ENCODE results near the gene MAD1L1. TPM values are rescaled to one million over a fixed set of nuclear protein-coding genes. Genes with fewer than 3 reads are reported as not detected.

The MAD1L1 gene
- total RNA-seq, 4 donors from 2014 or later, result 60.3 to 149 (median 73.7) TPM

DNA sequence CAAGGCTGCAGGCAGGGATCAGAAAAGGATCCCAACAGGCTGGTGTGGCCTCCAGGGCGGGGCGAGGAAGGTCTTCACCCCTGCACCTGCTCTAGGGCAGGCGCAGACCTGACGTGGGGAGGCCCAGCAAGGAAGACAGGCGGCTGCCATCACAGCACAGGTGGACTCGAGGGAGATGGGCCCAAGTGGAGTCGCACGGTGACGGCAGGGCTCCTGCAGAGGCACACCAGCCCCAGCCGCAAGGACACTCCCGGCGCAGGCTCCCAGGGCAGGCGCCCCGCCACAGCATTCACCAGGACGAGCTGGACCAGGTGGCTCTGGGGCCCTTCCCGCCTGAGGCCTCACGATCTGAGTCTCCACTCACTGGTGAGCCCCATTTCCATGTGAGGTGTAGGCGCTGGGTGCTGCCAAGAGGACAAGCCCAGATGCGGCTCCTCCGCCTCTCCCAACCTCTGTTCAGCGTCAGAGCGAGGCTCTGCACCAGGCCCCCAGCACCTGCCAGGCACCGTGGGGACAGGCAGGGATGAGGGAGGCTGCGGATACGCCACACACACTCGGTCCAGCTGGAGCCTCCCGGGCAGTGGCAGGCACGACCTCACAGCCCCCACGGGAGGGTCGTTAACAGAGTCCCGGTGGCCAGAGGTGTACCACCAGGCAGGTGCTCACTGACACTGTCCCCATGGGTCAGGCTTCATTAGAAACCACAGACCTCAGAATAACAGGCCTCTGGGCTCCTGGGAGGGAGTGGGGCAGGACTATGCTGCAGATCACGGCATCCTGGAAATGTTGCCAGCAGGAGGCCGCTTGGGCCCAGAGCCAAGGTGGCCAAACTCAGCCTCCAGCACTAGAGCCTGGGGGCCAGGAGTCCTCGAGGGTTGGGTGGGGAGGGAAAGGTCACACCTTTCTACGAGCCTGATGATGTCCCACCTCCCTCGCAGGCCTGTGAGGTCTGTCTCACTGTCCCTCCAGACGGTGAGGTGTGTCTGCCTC, 111.6 kb downstream of the MAD1L1 start:
- TF ChIP-seq, protein P1, sequence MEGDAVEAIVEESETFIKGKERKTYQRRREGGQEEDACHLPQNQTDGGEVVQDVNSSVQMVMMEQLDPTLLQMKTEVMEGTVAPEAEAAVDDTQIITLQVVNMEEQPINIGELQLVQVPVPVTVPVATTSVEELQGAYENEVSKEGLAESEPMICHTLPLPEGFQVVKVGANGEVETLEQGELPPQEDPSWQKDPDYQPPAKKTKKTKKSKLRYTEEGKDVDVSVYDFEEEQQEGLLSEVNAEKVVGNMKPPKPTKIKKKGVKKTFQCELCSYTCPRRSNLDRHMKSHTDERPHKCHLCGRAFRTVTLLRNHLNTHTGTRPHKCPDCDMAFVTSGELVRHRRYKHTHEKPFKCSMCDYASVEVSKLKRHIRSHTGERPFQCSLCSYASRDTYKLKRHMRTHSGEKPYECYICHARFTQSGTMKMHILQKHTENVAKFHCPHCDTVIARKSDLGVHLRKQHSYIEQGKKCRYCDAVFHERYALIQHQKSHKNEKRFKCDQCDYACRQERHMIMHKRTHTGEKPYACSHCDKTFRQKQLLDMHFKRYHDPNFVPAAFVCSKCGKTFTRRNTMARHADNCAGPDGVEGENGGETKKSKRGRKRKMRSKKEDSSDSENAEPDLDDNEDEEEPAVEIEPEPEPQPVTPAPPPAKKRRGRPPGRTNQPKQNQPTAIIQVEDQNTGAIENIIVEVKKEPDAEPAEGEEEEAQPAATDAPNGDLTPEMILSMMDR (IDR thresholded peaks at IDR 0.05), result no peak
- TF ChIP-seq POLR2A (IDR thresholded peaks at IDR 0.05) (no peak), EP300 (IDR thresholded peaks at IDR 0.05) (no peak)
- Histone ChIP-seq H3K36me3 (peaks cover 0 to 55% (median 0%) of the 10 kb centered on the region in 3 donors), H3K4me3 (no peak overlapping the region), H3K9me3 (no peaks in the 10 kb centered on the region), H3K4me1 (peaks cover 0 to 31% (median 11%) of the 10 kb centered on the region in 4 donors), H3K27ac (no peak overlapping the region), H3K27me3 (no peaks in the 10 kb centered on the region)
- 81 to 82% methylated on average over 17 to 34 of the region's 37 CpGs for WGBS, 2 donors
- DNase-seq (ENCODE audit: low spot score in 2 of 2), result no peak

- Histone ChIP-seq H3K27ac (peak overlapping the region in 1 of 4 donors; percentile 29), H3K27me3 (no peaks in the 10 kb centered on the region), H3K4me3 (no peak overlapping the region), H3K9me3 (no peaks in the 10 kb centered on the region), H3K36me3 (peaks cover 0 to 46% (median 0%) of the 10 kb centered on the region in 3 donors), H3K4me1 (peaks cover 0 to 40% (median 16%) of the 10 kb centered on the region in 4 donors)
- 81 to 87% methylated on average over 6 to 12 of the region's 12 CpGs for WGBS, 2 donors
- DNase-seq (ENCODE audit: low spot score in 2 of 2), result no peak
- TF ChIP-seq, protein P1 (IDR thresholded peaks at IDR 0.05), result no peak
- TF ChIP-seq EP300 (IDR thresholded peaks at IDR 0.05) (no peak), POLR2A (IDR thresholded peaks at IDR 0.05) (no peak)
Observed at GRCh38 chr7:2120251-2120660, 112.5 kb downstream of the MAD1L1 start.

- Histone ChIP-seq H3K4me1 (peaks cover 0 to 41% (median 16%) of the 10 kb centered on the region in 4 donors), H3K36me3 (peaks cover 0 to 46% (median 0%) of the 10 kb centered on the region in 3 donors), H3K9me3 (no peaks in the 10 kb centered on the region), H3K27me3 (no peaks in the 10 kb centered on the region), H3K4me3 (no peak overlapping the region), H3K27ac (no peak overlapping the region)
- TF ChIP-seq, protein P1 (IDR thresholded peaks at IDR 0.05), result no peak
- TF ChIP-seq EP300 (IDR thresholded peaks at IDR 0.05), result no peak
- TF ChIP-seq POLR2A (IDR thresholded peaks at IDR 0.05), result no peak
- WGBS, 2 donors, result 93% methylated on average over 23 to 25 of the region's 25 CpGs
- DNase-seq (ENCODE audit: low spot score in 2 of 2), result no peak
Observed at GRCh38 chr7:2118630-2119190, 114.0 kb downstream of the MAD1L1 start.

DNA sequence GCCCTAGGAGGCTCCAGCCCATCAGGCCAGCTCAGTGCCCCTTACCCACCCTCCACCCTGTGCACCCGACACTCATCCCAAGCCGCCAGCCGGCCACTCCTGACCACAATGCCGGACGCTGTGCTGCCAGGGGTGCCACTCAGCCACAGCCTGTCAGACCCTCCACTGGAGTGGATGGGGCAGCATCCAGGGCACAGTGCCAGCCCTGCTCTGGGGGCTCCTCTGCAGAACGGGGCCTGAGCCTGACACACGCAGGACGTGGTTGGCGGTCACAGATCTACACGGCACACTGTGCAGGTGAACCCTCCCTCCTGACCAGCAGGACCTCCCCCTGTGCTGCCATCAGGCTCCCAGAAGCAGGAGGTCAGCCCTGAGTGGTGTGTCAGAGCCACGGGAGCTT, 114.7 kb downstream of the MAD1L1 start:
- 83 to 93% methylated on average over 1 to 11 of the region's 11 CpGs for WGBS, 2 donors
- Histone ChIP-seq H3K4me3 (no peak overlapping the region), H3K4me1 (peaks cover 0 to 41% (median 16%) of the 10 kb centered on the region in 4 donors), H3K9me3 (no peaks in the 10 kb centered on the region), H3K36me3 (peaks cover 0 to 39% (median 0%) of the 10 kb centered on the region in 3 donors), H3K27ac (no peak overlapping the region), H3K27me3 (no peaks in the 10 kb centered on the region)
- no peak for TF ChIP-seq POLR2A (IDR thresholded peaks at IDR 0.05)
- TF ChIP-seq, protein P1 (IDR thresholded peaks at IDR 0.05), result no peak
- TF ChIP-seq EP300 (IDR thresholded peaks at IDR 0.05), result no peak
- DNase-seq (ENCODE audit: low spot score in 2 of 2), result no peak
